Neural cell (in vitro differentiated cells): ENCODE data around the gene NCAPD2.
"Not testable (repeated sequence)": the region's sequence is repeated elsewhere in the genome, so short reads cannot be mapped to it uniquely, and the experiment has no call there.

Source experiments
- CTCF ChIP-seq: fragments of 450-650 bp; IDR thresholded peaks from 2 replicates; pipeline ENCODE4 v1.5.1; 2014; ENCODE audit warnings: antibody characterized with exemption, mild to moderate bottlenecking, moderate library complexity; ENCODE audit not compliant: poor library complexity, severe bottlenecking
- EP300 ChIP-seq: fragments of 450-650 bp; conservative IDR thresholded peaks from 2 replicates; pipeline ENCODE4 v1.6.1; 2014; ENCODE audit warnings: antibody characterized with exemption, mild to moderate bottlenecking, moderate library complexity; ENCODE audit not compliant: poor library complexity, severe bottlenecking
- EZH2 ChIP-seq: fragments of 200-600, 300-800 bp; shearing (Covaris generic), sonication (generic); IDR thresholded peaks from 2 replicates; pipeline ENCODE4 v1.6.1; 2014; ENCODE audit warnings: antibody characterized with exemption, low read length, borderline replicate concordance, mild to moderate bottlenecking; ENCODE audit not compliant: insufficient read depth, poor library complexity, severe bottlenecking
- SMC3 ChIP-seq: fragments of 450-650 bp; conservative IDR thresholded peaks from 2 replicates; pipeline ENCODE4 v1.6.1; 2014; ENCODE audit warnings: antibody characterized with exemption, mild to moderate bottlenecking, moderate library complexity; ENCODE audit not compliant: poor library complexity

GRCh38 chr12:6466751-6467150 is 27.2 kb upstream of the NCAPD2 start:
- TF ChIP-seq EZH2, CTCF, SMC3, EP300: not testable (repeated sequence)
